ENCODE measurements around the gene SERPINB6.
"Not testable (repeated sequence)": the region's sequence is repeated elsewhere in the genome, so short reads cannot be mapped to it uniquely, and the experiment has no call there.

The SERPINB6 gene

DNA sequence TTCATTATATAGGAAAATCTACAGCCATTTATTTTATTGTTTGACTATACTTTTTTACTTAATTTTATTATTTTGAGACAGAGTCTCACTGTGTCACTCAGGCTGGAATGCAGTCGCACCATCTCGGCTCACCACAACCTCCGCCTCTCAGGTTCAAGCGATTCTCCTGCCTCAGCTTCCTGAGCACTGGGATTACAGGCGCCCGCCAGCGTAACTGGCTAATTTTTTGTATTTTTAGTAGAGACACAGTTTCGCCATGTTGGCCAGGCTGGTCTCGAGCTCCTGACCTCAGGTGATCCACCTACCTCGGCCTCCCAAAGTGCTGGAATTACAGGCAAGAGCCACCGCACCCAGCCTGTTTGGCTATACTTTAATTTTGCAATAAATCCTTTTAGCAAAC, 38.5 kb downstream of the SERPINB6 start:
- not testable (repeated sequence) for DNase-seq

DNA sequence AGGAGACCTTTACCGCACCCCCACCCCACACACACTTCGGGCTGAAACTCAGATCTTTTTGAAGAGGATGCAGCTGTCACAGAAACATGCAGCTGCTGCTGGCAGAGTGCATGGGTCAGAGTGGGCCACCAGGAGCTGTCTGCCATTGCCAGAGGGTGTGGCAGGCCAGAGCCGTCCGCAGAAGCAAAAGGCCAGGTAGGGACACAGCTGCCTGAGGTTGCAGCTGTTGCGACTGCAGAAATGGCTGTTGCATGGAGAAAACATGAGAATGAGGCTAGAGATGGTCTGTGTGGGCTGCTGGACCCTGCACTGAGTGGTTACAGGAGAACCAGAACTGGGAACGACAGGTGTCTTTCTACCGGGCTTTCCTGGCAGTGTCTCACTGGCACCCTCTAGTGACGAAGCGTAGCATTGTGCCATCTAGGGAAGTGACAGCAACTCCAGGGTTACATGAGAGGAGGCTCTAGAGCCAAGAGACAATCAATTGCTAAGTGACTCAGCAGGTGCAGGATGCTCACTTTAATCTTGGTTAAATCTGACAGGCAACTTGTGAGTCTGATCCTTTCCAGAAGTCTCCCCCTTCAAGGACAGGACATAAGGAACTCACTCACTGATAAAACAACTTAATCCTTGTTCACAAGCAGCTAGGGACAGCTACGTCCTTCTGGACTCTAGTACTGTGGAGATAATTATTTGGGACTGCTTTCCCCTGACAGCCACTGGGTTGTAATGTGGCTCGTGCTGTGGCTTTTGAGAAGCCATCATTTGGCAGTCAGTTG, 39.2 kb downstream of the SERPINB6 start:
- peak; percentile 62 for DNase-seq

DNA sequence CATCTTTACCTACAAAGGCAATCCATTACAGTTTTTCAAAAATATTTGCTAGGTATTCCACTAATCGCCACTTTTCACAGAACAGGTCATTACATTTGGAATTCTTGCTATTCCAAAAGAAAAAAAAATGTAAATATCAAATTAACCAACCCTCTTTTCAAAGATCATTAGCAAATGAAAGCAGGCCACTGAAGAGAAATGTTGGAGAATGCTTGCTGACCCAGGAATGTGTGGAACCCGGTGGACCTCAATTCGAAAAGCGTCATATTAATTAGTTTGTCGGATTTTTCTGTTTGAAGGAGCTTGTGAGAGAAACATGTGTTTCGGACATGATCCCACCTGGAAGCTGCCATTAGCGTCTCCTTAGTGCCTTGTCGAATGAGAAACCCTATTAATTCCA, 40.3 kb downstream of the SERPINB6 start:
- DNase-seq, result no peak

DNA sequence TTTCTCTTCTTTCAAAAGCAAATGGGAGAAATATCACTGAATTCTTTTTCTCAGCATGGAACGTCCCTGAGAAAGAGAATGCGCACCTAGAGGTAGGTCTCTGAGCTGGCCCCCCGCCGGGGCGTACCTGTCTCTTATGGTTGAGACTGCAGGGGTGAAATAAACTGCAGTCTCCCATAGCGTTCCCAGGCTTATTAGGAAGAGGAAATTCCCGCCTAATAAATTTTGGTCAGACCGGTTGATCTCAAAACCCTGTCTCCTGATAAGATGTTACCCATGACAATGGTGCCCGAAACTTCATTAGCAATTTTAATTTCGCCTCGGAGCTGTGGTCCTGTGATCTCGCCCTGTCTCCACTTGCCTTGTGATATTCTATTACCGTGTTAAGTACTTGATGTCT, 43.4 kb downstream of the SERPINB6 start:
- not testable (repeated sequence) for DNase-seq

DNA sequence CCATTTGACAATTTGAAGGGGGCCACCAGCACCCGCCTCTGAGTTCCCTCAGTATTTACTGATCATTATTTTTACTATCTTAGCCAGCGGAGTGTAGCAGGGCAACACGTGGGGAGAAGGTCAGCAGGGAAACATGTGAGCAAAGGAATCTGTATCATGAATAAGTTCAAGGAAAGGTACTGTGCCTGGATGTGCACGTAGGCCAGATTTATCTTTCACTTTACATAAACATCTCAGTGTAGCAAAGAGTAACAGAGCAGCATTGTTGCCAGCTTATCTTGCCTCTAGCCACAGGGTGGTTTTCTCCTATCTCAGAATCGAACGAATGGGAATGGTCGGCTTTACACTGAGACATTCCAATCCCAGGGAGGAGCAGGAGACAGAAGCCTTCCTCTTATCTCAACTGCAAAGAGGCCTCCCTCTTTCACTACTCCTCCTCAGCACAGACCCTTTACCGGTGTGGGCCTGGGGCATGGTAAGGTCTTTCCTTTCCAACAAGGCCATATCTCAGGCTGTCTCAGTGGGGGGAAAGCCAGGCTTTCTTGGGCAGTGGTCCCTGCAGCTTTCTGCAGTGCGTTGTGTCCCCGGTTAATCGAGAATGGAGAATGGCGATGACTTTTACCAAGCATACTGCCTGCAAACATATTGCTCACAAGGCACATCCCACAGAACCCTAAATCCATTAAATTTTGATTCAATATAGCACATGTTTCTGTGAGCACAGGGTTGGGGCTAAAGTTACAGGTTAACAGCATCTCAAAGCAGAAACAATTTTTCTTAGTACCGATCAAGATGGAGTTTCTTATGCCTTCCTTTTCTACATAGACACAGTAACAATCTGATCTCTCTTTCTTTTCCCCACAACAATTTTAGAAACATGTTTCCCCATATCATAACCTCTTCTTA, 45.3 kb downstream of the SERPINB6 start:
- DNase-seq, result not testable (repeated sequence)

DNA sequence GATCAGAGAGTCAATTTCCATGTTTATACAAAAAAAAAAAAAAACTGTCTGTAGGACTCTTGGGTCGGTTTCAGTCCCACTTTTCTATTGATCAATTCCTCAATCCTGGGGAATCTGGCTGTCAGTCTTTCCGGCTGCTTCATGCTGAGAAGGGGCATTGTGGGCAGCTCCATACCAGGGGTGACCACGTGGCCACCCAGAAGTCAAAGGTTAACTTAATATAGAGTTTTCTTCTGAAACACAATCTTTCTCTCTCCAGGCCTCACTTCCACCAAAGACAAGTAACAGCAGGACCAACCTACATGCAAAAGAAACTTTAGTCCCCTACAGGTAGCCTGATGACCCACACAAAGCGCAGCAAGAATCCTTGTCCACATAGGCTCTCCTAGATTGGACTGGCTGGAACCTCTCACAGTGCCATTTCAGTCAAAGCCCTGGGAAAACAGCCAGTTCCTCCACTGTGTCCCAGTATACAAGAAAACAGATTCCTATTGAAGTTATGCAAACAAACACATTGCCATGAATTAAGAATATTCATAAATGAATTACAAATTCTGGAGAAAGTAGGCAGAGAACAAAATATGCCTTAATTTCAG, 49.7 kb downstream of the SERPINB6 start:
- DNase-seq, result no peak

DNA sequence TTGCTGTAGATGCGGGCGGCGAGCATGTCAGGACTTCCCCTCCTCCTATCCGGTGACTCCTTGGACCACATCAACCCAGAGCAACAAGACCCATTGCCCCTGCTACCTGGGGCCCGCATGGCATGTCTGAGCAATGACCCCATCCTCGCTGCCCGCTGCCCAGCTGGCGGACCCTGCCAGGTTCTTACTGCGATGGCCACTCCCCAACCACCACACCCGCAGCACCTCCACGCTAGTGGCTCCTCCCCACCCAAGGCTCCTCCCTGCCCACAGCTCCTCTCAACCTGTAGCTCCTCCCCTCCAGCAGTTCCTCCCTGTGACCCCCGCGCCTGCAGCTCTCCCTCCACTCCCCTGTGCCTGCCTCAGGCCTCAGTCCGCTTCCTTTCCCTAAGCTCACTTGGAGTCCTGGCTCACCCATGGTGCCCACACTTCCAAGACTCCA, 50.7 kb downstream of the SERPINB6 start:
- no peak for DNase-seq

DNA sequence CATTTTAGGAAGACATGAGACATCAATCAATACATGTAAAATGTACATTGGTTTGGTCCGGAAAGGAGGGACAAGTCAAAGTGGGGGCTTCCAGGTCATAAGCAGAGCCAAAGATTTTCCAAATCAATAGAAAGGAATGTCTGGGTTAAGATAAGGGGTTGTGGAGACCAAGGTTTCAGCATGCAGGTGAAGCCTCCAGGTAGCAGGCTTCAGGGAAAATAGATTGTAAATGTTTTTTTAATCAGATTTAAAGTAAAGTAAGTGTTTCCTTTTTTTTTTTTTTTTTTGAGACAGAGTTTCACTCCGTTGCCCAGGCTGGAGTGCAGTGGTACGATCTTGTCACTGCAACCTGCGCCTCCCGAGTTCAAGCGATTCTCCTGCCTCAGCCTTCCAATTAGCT, 51.5 kb downstream of the SERPINB6 start:
- DNase-seq, result no peak

DNA sequence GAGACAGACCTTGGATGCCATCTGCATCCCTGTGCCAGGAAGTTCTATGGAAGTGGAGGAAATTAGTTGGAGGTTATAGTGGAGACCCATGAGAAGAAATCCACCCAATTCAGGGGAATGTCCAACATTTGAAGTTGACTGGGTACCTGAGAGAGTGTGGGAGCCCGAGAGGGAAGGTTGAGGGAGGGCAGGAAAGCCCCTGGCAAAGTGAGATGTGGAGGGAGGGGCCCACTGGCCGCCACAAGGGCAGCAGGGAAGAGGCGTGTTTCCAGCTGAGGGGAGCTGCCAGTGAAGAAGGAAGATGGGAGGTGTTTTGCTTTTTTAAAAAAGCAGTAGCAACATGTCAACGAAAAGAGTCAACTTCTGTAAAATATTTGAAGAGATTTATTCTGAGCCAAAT, 52.0 kb downstream of the SERPINB6 start:
- no peak for DNase-seq

DNA sequence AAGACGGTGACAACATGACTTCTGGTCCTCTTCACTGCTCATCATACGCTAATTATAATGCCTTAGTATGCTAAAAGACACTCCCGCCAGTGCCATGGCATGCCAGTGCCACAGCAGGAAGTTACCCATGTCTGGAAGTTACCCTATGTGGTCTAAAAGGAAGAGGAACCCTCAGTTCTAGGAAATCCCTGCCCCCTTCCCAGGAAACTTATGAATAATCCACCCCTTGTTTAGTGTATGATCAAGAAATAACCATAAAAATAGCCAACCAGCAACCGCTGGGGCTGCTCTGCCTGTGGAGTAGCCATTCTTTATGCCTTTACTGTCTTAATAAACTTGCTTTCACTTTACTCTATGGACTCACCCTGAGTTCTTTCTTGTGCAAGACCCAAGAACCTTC, 52.4 kb downstream of the SERPINB6 start:
- DNase-seq, result no peak

DNA sequence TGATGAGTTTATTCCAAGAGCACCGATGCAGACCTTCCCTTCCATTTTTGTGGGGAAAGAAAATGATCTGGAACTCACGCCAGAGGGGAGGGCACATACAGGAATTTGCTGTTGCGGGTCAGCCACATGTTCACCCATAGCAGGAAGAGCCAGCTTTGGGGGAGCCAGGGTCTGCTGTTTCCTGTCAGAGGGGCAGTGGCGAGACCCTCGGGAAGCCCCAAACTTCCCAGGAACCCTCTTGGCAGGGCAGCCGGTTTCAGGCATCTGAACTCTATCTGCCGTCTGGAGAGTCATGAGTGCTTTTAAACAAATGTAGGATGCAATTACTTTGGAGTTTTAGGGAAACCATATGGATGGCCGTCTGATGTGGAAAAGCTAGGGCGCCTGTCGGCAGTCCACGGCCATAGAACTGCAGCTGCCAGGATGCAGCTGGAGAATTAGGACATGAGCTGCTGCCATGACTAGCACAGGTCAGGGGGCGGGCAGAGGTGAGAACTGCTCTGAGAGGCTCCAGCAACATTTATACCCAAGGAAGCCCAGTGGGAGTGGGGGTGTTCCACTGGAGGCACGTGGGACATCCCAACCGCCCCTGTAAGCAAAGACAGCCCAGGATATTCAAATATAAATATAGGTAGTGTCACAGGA, 53.4 kb downstream of the SERPINB6 start:
- no peak for DNase-seq

DNA sequence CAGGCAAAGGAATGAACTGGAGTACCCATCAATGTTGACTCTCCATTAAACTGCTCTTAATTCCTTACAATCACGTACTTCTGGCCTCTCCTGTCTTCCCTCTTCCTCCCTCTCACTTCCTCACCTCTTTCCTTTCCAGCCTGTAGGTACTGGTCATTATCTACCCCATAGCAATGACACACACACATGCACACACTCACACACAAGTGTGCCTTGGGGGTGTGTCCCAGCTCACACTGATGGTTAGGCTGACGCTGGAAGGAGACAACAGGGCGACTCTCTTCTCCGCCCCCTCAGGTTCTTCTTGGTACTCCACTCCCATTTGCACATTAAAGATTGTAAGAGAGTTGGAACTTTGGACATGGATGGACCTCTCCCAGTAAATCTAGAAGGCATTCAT, 54.3 kb downstream of the SERPINB6 start:
- no peak for DNase-seq

DNA sequence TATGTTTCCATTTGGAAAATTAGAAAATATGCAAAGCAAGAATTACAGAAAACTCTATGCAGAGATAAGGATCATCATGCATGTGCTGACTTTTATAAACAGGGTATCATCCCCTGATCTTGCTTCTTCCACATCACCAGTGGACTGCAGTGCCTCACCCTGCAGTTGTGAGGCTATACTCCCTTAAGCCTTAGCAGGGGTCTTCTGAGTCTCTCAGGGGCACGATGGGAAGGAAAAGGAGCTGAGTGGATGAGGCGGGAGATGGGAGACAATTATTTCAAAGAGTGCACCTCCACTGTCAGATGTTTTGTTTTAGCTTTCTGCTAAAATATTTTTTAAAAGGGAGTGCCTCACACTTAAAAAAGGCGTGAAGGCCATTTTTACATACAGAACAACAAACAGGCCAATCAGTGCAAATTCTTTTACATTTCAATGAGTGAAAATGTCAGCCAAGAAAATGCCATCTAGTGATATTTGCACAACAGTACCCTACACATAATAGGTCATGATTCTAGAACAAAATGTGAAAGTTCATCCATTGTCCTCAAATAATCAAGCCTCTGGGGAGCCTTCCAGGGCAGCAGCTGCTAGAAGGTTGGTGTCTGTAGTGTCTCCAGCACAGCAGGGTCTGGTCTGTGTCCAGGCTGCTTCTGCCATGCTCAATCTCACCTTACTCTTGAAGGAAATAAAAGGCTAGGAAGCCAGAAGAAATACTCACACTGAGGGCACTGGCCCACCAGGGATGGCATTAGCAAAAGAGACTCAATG, 55.0 kb downstream of the SERPINB6 start:
- DNase-seq, result no peak

DNA sequence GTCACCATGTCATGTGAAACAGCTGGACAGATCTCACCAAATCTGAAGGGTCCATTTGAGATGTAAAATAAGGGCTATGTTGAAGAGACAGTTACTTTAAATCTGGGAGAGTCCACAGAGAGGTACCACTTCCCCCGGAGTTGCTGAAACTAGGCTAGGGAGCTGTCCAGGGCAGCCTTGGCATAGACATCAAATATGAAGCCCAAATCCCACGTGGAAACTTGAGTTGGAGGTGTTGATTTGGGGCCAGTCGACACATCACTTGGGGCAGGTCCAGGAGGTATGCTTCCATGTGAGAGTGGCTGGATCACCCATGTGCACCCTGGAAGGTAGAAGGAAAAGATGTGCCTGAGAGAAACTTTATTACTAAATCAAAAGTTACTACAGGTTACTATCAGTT, 56.2 kb downstream of the SERPINB6 start:
- no peak for DNase-seq

DNA sequence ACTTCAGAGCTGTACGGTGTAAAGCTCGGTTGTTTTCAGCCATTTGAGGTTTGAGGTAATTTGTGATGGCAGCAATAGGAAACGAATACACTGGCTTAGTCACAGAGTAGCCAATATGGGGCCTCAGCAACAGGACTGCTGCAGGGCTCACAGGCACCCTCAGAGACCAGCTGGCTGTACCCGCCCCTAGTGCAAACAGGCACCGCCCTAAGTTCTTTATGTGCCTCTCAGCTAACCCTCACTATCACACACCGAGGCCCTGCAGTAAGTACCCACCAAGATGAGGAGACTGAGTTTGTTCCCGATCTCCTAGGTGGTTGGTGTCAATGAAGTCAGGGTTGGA, 57.1 kb downstream of the SERPINB6 start:
- no peak for DNase-seq

DNA sequence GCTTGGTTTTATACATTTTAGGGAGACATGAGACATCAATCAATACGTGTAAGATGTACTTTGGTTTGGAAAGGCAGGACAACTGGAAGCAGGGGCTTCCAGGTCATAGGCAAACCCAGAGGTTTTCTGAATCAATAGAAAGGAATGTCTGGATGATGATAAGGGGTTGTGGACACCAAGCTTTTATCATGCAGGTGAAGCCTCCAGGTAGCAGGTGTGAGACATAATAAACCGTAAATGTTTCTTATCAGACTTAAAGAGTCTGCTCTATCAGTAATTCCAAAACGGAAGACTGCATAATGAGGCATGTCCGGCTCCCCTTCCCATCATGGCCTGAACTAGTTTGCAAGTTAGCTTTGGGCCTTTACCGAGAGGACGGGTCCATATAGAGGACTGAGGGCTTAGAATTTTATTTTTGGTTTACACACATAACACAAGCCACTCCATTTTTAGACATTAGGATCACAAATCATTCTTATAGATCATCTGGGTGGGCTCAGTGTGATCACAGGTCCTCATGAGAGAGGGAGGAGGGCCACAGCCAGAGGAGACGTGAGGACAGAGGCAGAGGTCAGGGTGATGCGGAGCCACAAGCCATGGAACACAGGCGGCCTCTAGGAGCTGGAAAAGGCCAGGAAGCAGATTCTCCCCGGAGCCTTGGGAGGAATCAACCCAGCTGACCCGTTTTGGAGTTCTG, 57.6 kb downstream of the SERPINB6 start:
- no peak for DNase-seq

DNA sequence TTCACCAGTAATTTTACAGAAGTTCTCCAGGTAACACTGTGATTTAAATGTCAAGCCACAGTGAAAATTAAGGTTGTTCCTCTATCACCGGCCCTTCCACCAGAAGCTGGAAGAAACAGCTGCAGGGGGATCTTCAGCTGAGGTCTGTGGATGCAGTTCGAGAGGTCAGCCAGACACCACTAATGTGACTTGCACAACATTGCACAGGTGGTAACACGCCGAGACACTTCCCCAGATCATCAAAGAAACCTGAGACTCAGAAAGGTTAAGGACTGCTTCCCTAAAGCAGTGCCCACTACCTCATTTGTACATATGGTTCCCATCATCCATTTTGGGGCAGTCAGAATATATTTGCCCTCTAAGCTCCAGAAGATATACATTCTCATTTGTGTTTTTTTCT, 60.2 kb downstream of the SERPINB6 start:
- no peak for DNase-seq

DNA sequence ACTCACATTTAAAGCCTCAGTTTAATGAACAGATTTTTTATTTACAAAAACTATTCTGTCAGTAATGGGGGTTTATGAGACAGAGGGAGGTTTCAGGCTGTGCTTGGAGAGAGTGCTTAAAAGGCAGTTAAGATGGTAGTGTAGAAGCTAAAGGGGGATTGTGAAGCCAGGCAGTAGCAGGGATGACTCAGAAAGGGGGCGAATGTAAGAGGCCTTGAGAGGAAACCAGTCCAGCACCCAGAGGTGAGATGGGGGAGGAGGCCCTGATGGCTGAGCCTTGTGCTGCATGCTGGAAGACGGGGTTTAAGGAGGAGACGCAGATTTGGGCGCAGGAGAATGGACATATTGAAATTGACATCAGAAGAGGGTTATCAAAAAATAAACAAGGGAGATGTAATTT, 61.6 kb downstream of the SERPINB6 start:
- peak; percentile 48 for DNase-seq

DNA sequence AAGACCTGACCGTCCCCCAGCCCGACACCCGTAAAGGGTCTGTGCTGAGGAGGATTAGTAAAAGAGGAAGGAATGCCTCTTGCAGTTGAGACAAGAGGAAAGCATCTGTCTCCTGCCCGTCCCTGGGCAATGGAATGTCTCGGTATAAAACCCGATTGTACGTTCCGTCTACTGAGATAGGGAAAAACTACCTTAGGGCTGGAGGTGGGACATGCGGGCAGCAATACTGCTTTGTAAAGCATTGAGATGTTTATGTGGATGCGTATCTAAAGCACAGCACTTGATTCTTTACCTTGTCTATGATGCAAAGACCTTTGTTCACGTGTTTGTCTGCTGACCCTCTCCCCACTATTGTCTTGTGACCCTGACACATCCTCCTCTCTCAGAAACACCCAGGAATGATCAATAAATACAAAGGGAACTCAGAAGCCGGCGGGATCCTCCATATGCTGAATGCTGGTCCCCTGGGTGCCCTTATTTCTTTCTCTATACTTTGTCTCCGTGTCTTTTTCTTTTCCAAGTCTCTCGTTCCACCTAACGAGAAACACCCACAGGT, 62.2 kb downstream of the SERPINB6 start:
- DNase-seq, result not testable (repeated sequence)

DNA sequence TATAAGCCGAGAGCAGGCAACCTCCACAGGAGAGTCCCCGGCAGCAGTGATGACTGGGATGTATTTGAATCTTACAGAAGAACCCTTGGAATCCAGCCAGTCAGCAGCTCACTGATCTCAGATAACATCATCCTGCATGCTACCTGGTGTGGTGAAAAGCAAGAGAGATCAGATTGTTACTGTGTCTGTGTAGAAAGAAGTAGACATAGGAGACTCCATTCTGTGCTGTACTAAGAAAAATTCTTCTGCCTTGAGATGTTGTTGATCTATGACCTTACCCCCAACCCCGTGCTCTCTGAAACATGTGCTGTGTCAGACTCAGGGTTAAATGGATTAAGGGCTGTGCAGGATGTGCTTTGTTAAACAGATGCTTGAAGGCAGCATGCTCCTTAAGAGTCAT, 62.9 kb downstream of the SERPINB6 start:
- peak; percentile 41 for DNase-seq

DNA sequence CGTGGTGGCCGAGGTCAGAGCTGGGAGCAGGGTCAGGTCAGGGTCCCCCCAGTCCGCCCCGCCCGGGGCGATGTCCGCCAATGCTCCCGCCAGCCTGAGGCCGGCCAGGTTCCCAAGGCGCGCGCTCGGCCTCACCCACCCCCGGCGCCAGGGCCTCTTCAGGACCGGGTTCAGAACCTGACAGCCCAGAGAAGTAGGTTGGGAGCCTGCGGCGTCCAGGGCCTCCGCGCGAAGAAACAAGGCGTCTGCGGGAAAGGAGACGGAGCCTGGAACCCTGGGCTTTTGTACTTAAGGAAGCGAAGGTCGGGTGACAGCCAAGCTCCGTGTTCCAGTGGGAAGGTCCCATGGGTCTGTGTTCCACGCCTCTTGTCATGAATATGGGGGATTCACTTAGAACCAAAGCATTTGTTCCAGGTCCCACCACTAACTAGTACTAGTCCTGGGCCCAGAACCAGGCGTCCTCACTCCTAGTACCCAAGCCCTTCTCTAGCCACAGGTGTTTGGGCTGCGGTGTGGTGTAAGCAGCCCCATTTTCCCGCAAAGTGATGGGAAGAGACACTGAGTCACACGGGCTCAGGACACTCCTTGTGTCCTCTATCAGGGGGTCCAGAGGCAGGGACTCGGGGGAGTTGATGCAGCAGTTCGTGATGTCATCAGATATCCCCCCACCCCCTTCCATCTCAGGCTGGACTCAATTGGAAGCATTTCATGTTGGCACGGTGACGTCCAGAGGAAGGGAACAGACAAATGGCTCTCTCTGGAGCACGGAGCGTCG, 67.8 kb downstream of the SERPINB6 start:
- not testable (repeated sequence) for DNase-seq
